A673 (cell line): Measurements from ENCODE around the gene CATSPERZ. TPM values are rescaled to one million over a fixed set of nuclear protein-coding genes. Genes with fewer than 3 reads are reported as not detected.

Source experiments
- BruUV-seq: library from RNA; stranded (reverse); fragments of 400-500 nt; replicated peaks from 2 replicates; lab custom pipeline; 2021; lab: Mats Ljungman, UMichigan
- CTCF ChIA-PET: fragments of 300-600 bp; sonication (Branson Sonifier 250); formaldehyde crosslinking; loops from one replicate; lab custom pipeline; 2022; ENCODE audit warnings: antibody characterized with exemption; lab: Charles Lee
- POLR2A ChIA-PET: fragments of 300-600 bp; sonication (Branson Sonifier 250); formaldehyde crosslinking; loops from one replicate; lab custom pipeline; 2022; ENCODE audit warnings: antibody characterized with exemption; ENCODE audit not compliant: low non-redundant PET; lab: Charles Lee
- DNase-seq: peaks from one replicate; pipeline ENCODE4 v3.0.0-alpha.2; 2015; ENCODE audit warnings: low spot score
- H3K27ac ChIP-seq: fragments of 200-600 bp; sonication (generic); 2 replicates; pipeline ENCODE4 v1.5.1; 2016; ENCODE audit warnings: mixed run types, low read depth, mild to moderate bottlenecking, mixed read lengths, antibody characterized with exemption, low read length; ENCODE audit not compliant: poor library complexity, severe bottlenecking
- H3K27me3 ChIP-seq: fragments of 200-600 bp; sonication (generic); replicated peaks from 2 replicates; pipeline ENCODE4 v1.6.1; 2017; ENCODE audit warnings: mixed run types, low read depth, mild to moderate bottlenecking, mixed read lengths, antibody characterized with exemption, low read length; ENCODE audit not compliant: insufficient read depth, poor library complexity
- H3K36me3 ChIP-seq: fragments of 200-600 bp; sonication (generic); 2 replicates; pipeline ENCODE4 v1.6.1; 2016; ENCODE audit warnings: mixed run types, mild to moderate bottlenecking, mixed read lengths, antibody characterized with exemption, low read length; ENCODE audit not compliant: insufficient read depth, poor library complexity, severe bottlenecking
- H3K4me1 ChIP-seq: fragments of 200-600 bp; sonication (generic); 2 replicates; pipeline ENCODE4 v1.6.1; 2017; ENCODE audit warnings: mixed run types, mild to moderate bottlenecking, mixed read lengths, antibody characterized with exemption, low read length; ENCODE audit not compliant: insufficient read depth, poor library complexity, severe bottlenecking
- H3K4me3 ChIP-seq: fragments of 200-600 bp; sonication (generic); 2 replicates; pipeline ENCODE4 v1.5.1; 2016; ENCODE audit warnings: low read depth, mixed run types, mild to moderate bottlenecking, mixed read lengths, low read length; ENCODE audit not compliant: poor library complexity, severe bottlenecking
- H3K9me3 ChIP-seq: fragments of 200-600 bp; sonication (generic); 2 replicates; pipeline ENCODE4 v1.6.1; 2016; ENCODE audit warnings: mixed run types, low read depth, mild to moderate bottlenecking, mixed read lengths, antibody characterized with exemption, low read length; ENCODE audit not compliant: poor library complexity, severe bottlenecking
- CTCF ChIP-seq: fragments of 300-800, 200-600 bp; sonication (generic); conservative IDR thresholded peaks from 2 replicates; pipeline ENCODE4 v1.5.1; 2017; ENCODE audit warnings: low read depth, mild to moderate bottlenecking, antibody characterized with exemption, low read length, moderate library complexity, mixed read lengths
- EZH2 ChIP-seq: fragments of 200-600 bp; sonication (generic); IDR thresholded peaks from 2 replicates; pipeline ENCODE4 v1.6.1; 2017; ENCODE audit warnings: borderline replicate concordance, low read depth, mild to moderate bottlenecking, mixed read lengths, antibody characterized with exemption, low read length; ENCODE audit not compliant: poor library complexity, severe bottlenecking
- intact Hi-C: fragments of 100-400 bp; cut with micrococcal nuclease; formaldehyde crosslinking; loops from one replicate; pipeline ENCODE4 v1.10.0; 2022; ENCODE audit not compliant: unreplicated experiment
- total RNA-seq: library from RNA; stranded (reverse); gene quantifications from 2 replicates; pipeline ENCODE4 v1.2.3, GENCODE V29; 2021

The CATSPERZ gene
- total RNA-seq, 1 experiment from 2014 or later, result not detected

GRCh38 chr11:64351136-64351631 lies 51.0 kb downstream of the CATSPERZ start:
- intact Hi-C loops, result no loop called here
- Histone ChIP-seq H3K27me3 (no peaks in the 10 kb centered on the region), H3K4me3 (no peak overlapping the region), H3K4me1 (peaks cover 8% of the 10 kb centered on the region), H3K9me3 (no peaks in the 10 kb centered on the region), H3K36me3 (no peaks in the 10 kb centered on the region), H3K27ac (no peak overlapping the region)
- DNase-seq, result no peak
- ChIA-PET CTCF (interaction anchor here (0.7 kb wide), 1 partner anchor 44 kb away, joined by 4 read pairs; no protein-coding TSS in a partner anchor), POLR2A (no interaction called here)
- no TSS peak for BruUV-seq
- TF ChIP-seq EZH2 (no peak), CTCF (no peak)

GRCh38 chr11:64352099-64352994 lies 52.2 kb downstream of the CATSPERZ start:
- Histone ChIP-seq H3K9me3 (no peaks in the 10 kb centered on the region), H3K4me3 (no peak overlapping the region), H3K27ac (no peak overlapping the region), H3K36me3 (no peaks in the 10 kb centered on the region), H3K27me3 (no peaks in the 10 kb centered on the region), H3K4me1 (peaks cover 11% of the 10 kb centered on the region)
- TF ChIP-seq CTCF (no peak), EZH2 (no peak)
- POLR2A ChIA-PET, result no interaction called here
- intact Hi-C loops, result no loop called here
- no peak for DNase-seq
- BruUV-seq, result no TSS peak
- CTCF ChIA-PET, result interaction anchor here (1.9 kb wide), 1 partner anchor 10 kb away, joined by 7 read pairs; no protein-coding TSS in a partner anchor

- intact Hi-C loops, result no loop called here
- POLR2A ChIA-PET, result no interaction called here
Measured at GRCh38 chr11:64352995-64353714, 53.0 kb downstream of the CATSPERZ start.

More at GRCh38 chr11:64352995-64353714, 53.0 kb downstream of the CATSPERZ start:
- BruUV-seq, result no TSS peak
- no peaks in the 10 kb centered on the region for H3K36me3 ChIP-seq
- peaks cover 12% of the 10 kb centered on the region for H3K4me1 ChIP-seq
- H3K9me3 ChIP-seq, result no peaks in the 10 kb centered on the region
- CTCF ChIA-PET, result interaction anchor here (0.8 to 2.7 kb wide), 3 partner anchors 11 to 149 kb away, joined by 4 to 29 read pairs (median 7); partner anchors contain the start of genes PRDX5 and TRMT112
- H3K27me3 ChIP-seq, result no peaks in the 10 kb centered on the region
- DNase-seq, result no peak
- no peak overlapping the region for H3K4me3 ChIP-seq
- no peak for TF ChIP-seq CTCF
- no peak overlapping the region for H3K27ac ChIP-seq
